Urothelium cell line (cell line): ENCODE results near the gene PLXNA3.

Experiments
- DNase-seq: peaks from one replicate; pipeline ENCODE4 v3.0.0; 2011; ENCODE audit warnings: low spot score, mixed read lengths
- FAIRE-seq: peaks from 2 replicates; lab custom pipeline; 2011; peaks lifted over from hg19 to GRCh38; lab: Jason Lieb, UNC

The PLXNA3 gene

DNA sequence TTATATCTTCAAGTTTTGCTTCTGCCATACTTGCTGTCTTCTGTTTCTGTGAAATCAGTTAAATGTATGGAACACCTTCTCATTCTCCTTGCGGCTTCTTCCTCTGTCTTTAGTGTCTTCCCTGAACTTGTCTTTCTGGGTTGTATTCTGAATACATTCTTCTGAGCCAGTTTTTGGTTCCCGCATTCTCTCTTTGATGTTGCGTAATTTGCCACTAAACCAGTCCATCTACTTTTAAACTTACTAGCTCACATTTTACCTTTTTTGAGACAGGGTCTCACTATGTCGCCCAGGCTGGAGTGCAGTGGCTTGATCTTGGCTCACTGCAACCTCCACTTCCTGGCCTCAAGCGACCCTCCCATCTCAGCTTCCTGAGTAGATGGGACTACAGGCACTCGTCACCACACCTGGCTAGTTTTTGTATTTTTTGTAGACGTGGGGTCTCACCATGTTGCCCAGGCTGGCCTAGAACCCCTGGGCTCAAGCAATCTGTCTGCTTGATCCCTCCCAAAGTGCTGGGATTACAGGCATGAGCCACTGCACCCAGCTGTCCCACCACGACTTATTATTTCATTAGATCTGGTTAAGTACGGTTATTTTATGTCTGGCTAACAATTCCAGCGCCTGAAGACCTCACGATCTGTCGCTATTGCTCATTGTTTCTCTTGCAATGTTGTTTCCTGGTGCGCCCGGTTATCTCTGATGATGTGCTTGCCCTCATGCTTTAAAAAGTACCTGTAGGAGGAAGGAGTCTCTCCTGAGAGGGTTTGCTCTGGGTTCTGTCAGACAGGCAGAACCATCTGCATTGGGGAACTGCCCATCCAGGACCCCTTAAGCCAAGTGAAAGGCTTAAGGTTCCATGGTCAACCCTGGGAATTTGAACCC is 67.8 kb downstream of the PLXNA3 start:
- FAIRE-seq (no peak), DNase-seq (no peak)

DNA sequence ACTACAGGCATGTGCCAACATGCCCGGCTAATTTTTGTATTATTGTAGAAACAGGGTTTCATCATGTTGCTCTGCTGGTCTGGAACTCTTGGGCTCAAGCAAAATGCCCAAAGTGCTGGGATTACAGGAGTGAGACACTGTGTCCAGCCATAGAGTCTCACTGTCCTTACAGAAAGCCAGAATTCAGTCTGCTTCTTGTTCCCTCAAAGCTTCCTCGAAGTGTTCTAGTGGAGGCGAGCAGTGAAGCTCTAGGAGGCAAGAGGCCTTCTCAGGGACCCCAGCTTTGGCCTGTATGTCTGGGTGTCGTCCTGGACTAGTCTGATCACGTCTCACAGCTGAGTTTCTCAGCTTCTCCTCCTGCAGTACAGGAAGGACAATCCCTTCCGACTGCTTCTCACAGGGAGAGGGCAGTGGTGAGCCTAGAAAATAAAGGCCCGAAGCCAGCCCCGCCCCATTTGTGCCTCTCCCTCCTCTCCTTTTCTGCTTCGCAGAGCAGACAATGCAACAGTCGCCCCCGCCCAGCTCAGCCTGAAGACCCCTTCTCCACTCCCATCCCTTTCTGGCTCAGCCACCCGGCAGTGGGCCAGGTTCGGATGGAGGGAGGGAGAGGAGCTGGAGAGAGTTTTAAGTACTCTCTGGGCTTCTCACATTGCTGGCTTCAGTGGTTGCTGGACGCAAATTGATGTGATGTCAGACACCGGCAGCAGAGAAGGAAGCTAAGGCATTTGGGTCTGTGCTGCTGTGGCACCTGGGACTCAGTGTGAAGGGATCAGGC is 69.0 kb downstream of the PLXNA3 start:
- peak; percentile 72 for DNase-seq

More for the DNA sequence above, 69.0 kb downstream of the PLXNA3 start:
- no peak for FAIRE-seq
